H9 (cell line): Measurements from ENCODE around the gene MRPS34. TPM values are rescaled to one million over a fixed set of nuclear protein-coding genes. Genes with fewer than 3 reads are reported as not detected.

ENCODE experiments used
- DNase-seq: peaks from one replicate; pipeline ENCODE4 v3.0.0-alpha.2; 2017
- H2AFZ ChIP-seq: one replicate; pipeline ENCODE4 v1.6.1; 2013; ENCODE audit warnings: mild to moderate bottlenecking, low read length, control low read depth, moderate library complexity
- H2AK5ac ChIP-seq: 2 replicates; pipeline ENCODE4 v1.6.1; 2013; ENCODE audit warnings: low read length, control low read depth, mixed read lengths; ENCODE audit not compliant: insufficient read length
- H2BK120ac ChIP-seq: one replicate; pipeline ENCODE4 v1.6.1; 2013; ENCODE audit warnings: low read depth, mild to moderate bottlenecking, low read length, control low read depth, inconsistent platforms; ENCODE audit not compliant: poor library complexity, severe bottlenecking
- H2BK12ac ChIP-seq: 2 replicates; pipeline ENCODE4 v1.6.1; 2013; ENCODE audit warnings: low read length, control low read depth, mixed read lengths, low read depth; ENCODE audit not compliant: insufficient read length
- H2BK15ac ChIP-seq: 2 replicates; pipeline ENCODE4 v1.6.1; 2013; ENCODE audit warnings: low read depth, low read length, control low read depth
- H2BK20ac ChIP-seq: one replicate; pipeline ENCODE4 v1.6.1; 2013; ENCODE audit warnings: low read depth, mild to moderate bottlenecking, low read length, control low read depth, inconsistent platforms; ENCODE audit not compliant: poor library complexity, severe bottlenecking
- H2BK5ac ChIP-seq: 2 replicates; pipeline ENCODE4 v1.6.1; 2013; ENCODE audit warnings: low read length, control low read depth, mixed read lengths; ENCODE audit not compliant: insufficient read length
- H3K14ac ChIP-seq: 2 replicates; pipeline ENCODE4 v1.6.1; 2013; ENCODE audit warnings: low read length, control low read depth; ENCODE audit not compliant: insufficient read depth
- H3K18ac ChIP-seq: 2 replicates; pipeline ENCODE4 v1.6.1; 2013; ENCODE audit warnings: low read depth, mild to moderate bottlenecking, mixed read lengths, low read length, control low read depth; ENCODE audit not compliant: insufficient read length
- H3K23ac ChIP-seq: 2 replicates; pipeline ENCODE4 v1.6.1; 2013; ENCODE audit warnings: low read length, control low read depth, mixed read lengths, low read depth; ENCODE audit not compliant: insufficient read length
- H3K23me2 ChIP-seq: 2 replicates; pipeline ENCODE4 v1.6.1; 2013; ENCODE audit warnings: low read depth, mild to moderate bottlenecking, mixed read lengths, low read length, control low read depth; ENCODE audit not compliant: insufficient read length, poor library complexity, severe bottlenecking
- H3K27ac ChIP-seq: 2 replicates; pipeline ENCODE4 v1.5.1; 2013; ENCODE audit warnings: low read length, control low read depth, mixed read lengths, low read depth; ENCODE audit not compliant: insufficient read length
- H3K27me3 ChIP-seq: 2 replicates; pipeline ENCODE4 v1.6.1; 2013; ENCODE audit warnings: low read length, control low read depth, inconsistent platforms; ENCODE audit not compliant: insufficient read depth
- H3K4ac ChIP-seq: 2 replicates; pipeline ENCODE4 v1.6.1; 2013; ENCODE audit warnings: low read depth, mild to moderate bottlenecking, control low read depth, inconsistent platforms, low read length, moderate library complexity
- H3K4me1 ChIP-seq: 2 replicates; pipeline ENCODE4 v1.6.1; 2013; ENCODE audit warnings: low read length, control low read depth, inconsistent platforms; ENCODE audit not compliant: insufficient read depth
- H3K4me2 ChIP-seq: 2 replicates; pipeline ENCODE4 v1.6.1; 2013; ENCODE audit warnings: low read length, control low read depth, mixed read lengths; ENCODE audit not compliant: insufficient read length, insufficient read depth
- H3K56ac ChIP-seq: 2 replicates; pipeline ENCODE4 v1.6.1; 2013; ENCODE audit warnings: low read depth, mild to moderate bottlenecking, mixed read lengths, low read length, control low read depth; ENCODE audit not compliant: insufficient read length
- H3K79me1 ChIP-seq: 2 replicates; pipeline ENCODE4 v1.6.1; 2013; ENCODE audit warnings: low read depth, mild to moderate bottlenecking, moderate library complexity, low read length, control low read depth, inconsistent platforms; ENCODE audit not compliant: insufficient read depth, poor library complexity, severe bottlenecking
- H3K79me2 ChIP-seq: 2 replicates; pipeline ENCODE4 v1.6.1; 2013; ENCODE audit warnings: low read length, control low read depth, inconsistent platforms; ENCODE audit not compliant: insufficient read depth
- H3K9ac ChIP-seq: 2 replicates; pipeline ENCODE4 v1.6.1; 2013; ENCODE audit warnings: low read length, control low read depth, mixed read lengths; ENCODE audit not compliant: insufficient read length; ENCODE audit errors: extremely low read depth
- H3K9me3 ChIP-seq: one replicate; pipeline ENCODE4 v1.6.1; 2013; ENCODE audit warnings: low read depth, low read length, inconsistent platforms; ENCODE audit not compliant: control insufficient read depth
- H3T11ph ChIP-seq: one replicate; pipeline ENCODE4 v1.6.1; 2013; ENCODE audit warnings: mild to moderate bottlenecking, low read length, control low read depth, inconsistent platforms
- H4K20me1 ChIP-seq: one replicate; pipeline ENCODE4 v1.6.1; 2013; ENCODE audit not compliant: control insufficient read depth, insufficient read length, insufficient read depth
- H4K5ac ChIP-seq: 2 replicates; pipeline ENCODE4 v1.6.1; 2013; ENCODE audit warnings: low read depth, mild to moderate bottlenecking, mixed read lengths, low read length, control low read depth; ENCODE audit not compliant: insufficient read length
- H4K8ac ChIP-seq: replicated peaks from 2 replicates; pipeline ENCODE4 v1.6.1; 2013; ENCODE audit warnings: low read length, control low read depth, mixed read lengths, low read depth; ENCODE audit not compliant: insufficient read length
- H4K91ac ChIP-seq: 2 replicates; pipeline ENCODE4 v1.6.1; 2013; ENCODE audit warnings: low read depth, mild to moderate bottlenecking, moderate library complexity, mixed read lengths, low read length, control low read depth; ENCODE audit not compliant: insufficient read length
- H3K27ac Mint-ChIP-seq, 3 experiments: 2 replicates in 2 of 3; 3 replicates in 1 of 3; pipeline ENCODE4 v1.8.0; 2020 to 2021; ENCODE audit warnings: mixed read lengths in 3 of 3, mild to moderate bottlenecking in 1 of 3, moderate library complexity in 1 of 3
- H3K27me3 Mint-ChIP-seq: 2 replicates; pipeline ENCODE4 v1.8.0; 2021; ENCODE audit warnings: low read depth, mild to moderate bottlenecking, moderate library complexity, mixed read lengths
- H3K36me3 Mint-ChIP-seq, 3 experiments: 2 replicates in 2 of 3; 3 replicates in 1 of 3; pipeline ENCODE4 v1.8.0; 2020 to 2021; ENCODE audit warnings: low read depth in 3 of 3, mixed read lengths in 3 of 3; ENCODE audit not compliant: insufficient read depth in 1 of 3
- H3K4me1 Mint-ChIP-seq, 2 experiments: 2 replicates each; pipeline ENCODE4 v1.8.0; 2020; ENCODE audit warnings: mixed read lengths in 2 of 2
- H3K4me3 Mint-ChIP-seq, 2 experiments: 2 replicates in 1 of 2; 3 replicates in 1 of 2; pipeline ENCODE4 v1.8.0; 2020 to 2021; ENCODE audit warnings: mild to moderate bottlenecking in 2 of 2, mixed read lengths in 2 of 2, moderate library complexity in 1 of 2
- H3K9me3 Mint-ChIP-seq, 2 experiments: 2 replicates in 1 of 2; 3 replicates in 1 of 2; pipeline ENCODE4 v1.8.0; 2020; ENCODE audit warnings: mild to moderate bottlenecking in 2 of 2, mixed read lengths in 2 of 2, moderate library complexity in 1 of 2
- WGBS: extraction: QIAGEN DNeasy Blood & Tissue Kit; methylation state at CpG from one replicate; pipeline ENCODE4 v1.1.7; 2013; ENCODE audit warnings: missing lambda C conversion rate, low lambda C conversion rate, mixed read lengths; ENCODE audit not compliant: insufficient read length; ENCODE audit errors: extremely low coverage; 5-methylcytosine and 5-hydroxymethylcytosine counted together
- total RNA-seq: library from RNA; stranded (reverse); gene quantifications from 2 replicates; pipeline ENCODE4 v1.2.1, GENCODE V29; 2021
- TF ChIP-seq, protein P1 (sequence below): fragments of 200-600 bp; sonication (generic); conservative IDR thresholded peaks from 3 replicates; pipeline ENCODE4 v1.8.0; 2021; ENCODE audit warnings: antibody characterized with exemption, mild to moderate bottlenecking

The MRPS34 gene
- total RNA-seq, 1 experiment from 2014 or later: 205 TPM

GRCh38 chr16:1740781-1741490 is 32.0 kb downstream of the MRPS34 start:
- WGBS: no CpG with 5 or more reads among the region's 30 CpGs

More at GRCh38 chr16:1740781-1741490, 32.0 kb downstream of the MRPS34 start:
- H3K4ac ChIP-seq: no peak overlapping the region
- no peak for DNase-seq
- H3K9me3 ChIP-seq: peaks cover 15% of the 10 kb centered on the region
- H2BK12ac ChIP-seq: no peak overlapping the region
- no peak overlapping the region for H2AFZ ChIP-seq
- no peaks in the 10 kb centered on the region for H3K27me3 ChIP-seq
- no peak overlapping the region; the same call in 1 of the 2 replicates for H3K14ac ChIP-seq
- H3K4me1 ChIP-seq: no peaks in the 10 kb centered on the region
- TF ChIP-seq, protein P1, sequence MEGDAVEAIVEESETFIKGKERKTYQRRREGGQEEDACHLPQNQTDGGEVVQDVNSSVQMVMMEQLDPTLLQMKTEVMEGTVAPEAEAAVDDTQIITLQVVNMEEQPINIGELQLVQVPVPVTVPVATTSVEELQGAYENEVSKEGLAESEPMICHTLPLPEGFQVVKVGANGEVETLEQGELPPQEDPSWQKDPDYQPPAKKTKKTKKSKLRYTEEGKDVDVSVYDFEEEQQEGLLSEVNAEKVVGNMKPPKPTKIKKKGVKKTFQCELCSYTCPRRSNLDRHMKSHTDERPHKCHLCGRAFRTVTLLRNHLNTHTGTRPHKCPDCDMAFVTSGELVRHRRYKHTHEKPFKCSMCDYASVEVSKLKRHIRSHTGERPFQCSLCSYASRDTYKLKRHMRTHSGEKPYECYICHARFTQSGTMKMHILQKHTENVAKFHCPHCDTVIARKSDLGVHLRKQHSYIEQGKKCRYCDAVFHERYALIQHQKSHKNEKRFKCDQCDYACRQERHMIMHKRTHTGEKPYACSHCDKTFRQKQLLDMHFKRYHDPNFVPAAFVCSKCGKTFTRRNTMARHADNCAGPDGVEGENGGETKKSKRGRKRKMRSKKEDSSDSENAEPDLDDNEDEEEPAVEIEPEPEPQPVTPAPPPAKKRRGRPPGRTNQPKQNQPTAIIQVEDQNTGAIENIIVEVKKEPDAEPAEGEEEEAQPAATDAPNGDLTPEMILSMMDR: no peak
- no peak overlapping the region for H3K56ac ChIP-seq
- H2BK20ac ChIP-seq: no peak overlapping the region
- H3K4me3 Mint-ChIP-seq: no peak overlapping the region
- no peak overlapping the region for H3K23ac ChIP-seq
- H3K36me3 Mint-ChIP-seq: peaks cover 0 to 3% (median 0%) of the 10 kb centered on the region in 3 experiments; a peak in 3 of 7 replicates
- no peak overlapping the region for H3K27ac Mint-ChIP-seq
- no peaks in the 10 kb centered on the region for H3K79me2 ChIP-seq
- H4K91ac ChIP-seq: no peak overlapping the region
- H3K23me2 ChIP-seq: no peaks in the 10 kb centered on the region
- H3K4me1 Mint-ChIP-seq: no peaks in the 10 kb centered on the region
- no peak overlapping the region for H3K9ac ChIP-seq
- H3K9me3 Mint-ChIP-seq: no peaks in the 10 kb centered on the region
- no peaks in the 10 kb centered on the region; the same call in 1 of the 2 replicates for H3K27me3 Mint-ChIP-seq
- peaks cover 3% of the 10 kb centered on the region for H4K20me1 ChIP-seq
- no peak overlapping the region for H3K4me2 ChIP-seq
- no peak overlapping the region for H3T11ph ChIP-seq
- H2BK5ac ChIP-seq: no peak overlapping the region
- no peak overlapping the region for H4K5ac ChIP-seq
- no peak overlapping the region for H2AK5ac ChIP-seq
- no peak overlapping the region for H3K27ac ChIP-seq
- no peak overlapping the region for H3K18ac ChIP-seq
- no peak overlapping the region for H2BK15ac ChIP-seq
- H2BK120ac ChIP-seq: no peak overlapping the region
- no peaks in the 10 kb centered on the region for H3K79me1 ChIP-seq
- H4K8ac ChIP-seq: no peak overlapping the region
